HG03457 (cell line): ENCODE measurements around the gene LMBRD2.
A peak's percentile ranks its signal among the peaks of the same experiment; 100 is the strongest.

Experiments
- ATAC-seq: cut with Tn5 transposase; IDR thresholded peaks from one replicate; pipeline ENCODE4 v1.9.1; 2021; ENCODE audit warnings: moderate number of reproducible peaks; ENCODE audit not compliant: unreplicated experiment

Gene LMBRD2

GRCh38 chr5:36111238-36111637 lies 40.4 kb downstream of the LMBRD2 start:
- no peak for ATAC-seq

- ATAC-seq, result no peak
Observed at GRCh38 chr5:36108758-36109460, 42.8 kb downstream of the LMBRD2 start.

GRCh38 chr5:36105819-36106218 lies 45.9 kb downstream of the LMBRD2 start:
- no peak for ATAC-seq

- no peak for ATAC-seq
Observed at GRCh38 chr5:36099748-36100147, 51.9 kb downstream of the LMBRD2 start.

- no peak for ATAC-seq
Observed at GRCh38 chr5:36096486-36096885, 55.2 kb downstream of the LMBRD2 start.

- peak; percentile 74 for ATAC-seq
Observed at GRCh38 chr5:36089989-36090388, 61.7 kb downstream of the LMBRD2 start.

GRCh38 chr5:36079200-36079781 lies 72.4 kb downstream of the LMBRD2 start:
- ATAC-seq, result peak; percentile 93

- ATAC-seq, result no peak
Observed at GRCh38 chr5:36078430-36078829, 73.3 kb downstream of the LMBRD2 start.

- ATAC-seq, result peak; percentile 78
Observed at GRCh38 chr5:36073595-36074216, 78.0 kb downstream of the LMBRD2 start.

GRCh38 chr5:36070687-36071571 lies 80.8 kb downstream of the LMBRD2 start:
- no peak for ATAC-seq

- no peak for ATAC-seq
Observed at GRCh38 chr5:36068751-36069281, 82.9 kb downstream of the LMBRD2 start.

- no peak for ATAC-seq
Observed at GRCh38 chr5:36066540-36067210, 85.0 kb downstream of the LMBRD2 start, which contains the start of gene UGT3A2. TSS of gene UGT3A2 (minus strand) at chr5:36066882. CDS start at chr5:36066789, 93 bp downstream.

- no peak for ATAC-seq
Observed at GRCh38 chr5:36066001-36066539, 85.6 kb downstream of the LMBRD2 start.

GRCh38 chr5:36060420-36060887 lies 91.2 kb downstream of the LMBRD2 start:
- no peak for ATAC-seq

GRCh38 chr5:36059571-36060419 lies 91.9 kb downstream of the LMBRD2 start:
- no peak for ATAC-seq

GRCh38 chr5:36058776-36059175 lies 92.9 kb downstream of the LMBRD2 start:
- ATAC-seq, result no peak

GRCh38 chr5:36057386-36057785 lies 94.3 kb downstream of the LMBRD2 start:
- ATAC-seq, result no peak

GRCh38 chr5:36056422-36056821 lies 95.3 kb downstream of the LMBRD2 start:
- no peak for ATAC-seq

GRCh38 chr5:36055984-36056383 lies 95.7 kb downstream of the LMBRD2 start:
- no peak for ATAC-seq
